Stimulated activated naive CD8-positive, alpha-beta T cell treated with anti-CD3 and anti-CD28 coated beads, Interleukin-15, amount 100 ng/mL, for 72 hours (primary cell): ENCODE measurements around the gene AK1.

Experiments used
- ATAC-seq: fragments of 150-1000 bp; cut with Tn5 transposase; 2 replicates; pipeline ENCODE4 v1.10.0; 2021; ENCODE audit warnings: mild to moderate bottlenecking, moderate library complexity
- DNase-seq, 2 donors: peaks; one replicate each; pipeline ENCODE4 v3.0.0; 2021 to 2022
- H3K27ac Mint-ChIP-seq, 2 donors: one replicate each; pipeline ENCODE4 v1.8.0; 2022; ENCODE audit warnings: mild to moderate bottlenecking in 2 of 2, mixed read lengths in 2 of 2, moderate library complexity in 2 of 2
- H3K27me3 Mint-ChIP-seq: one replicate; pipeline ENCODE4 v1.8.0; 2022; ENCODE audit warnings: mixed read lengths
- H3K4me1 Mint-ChIP-seq: one replicate; pipeline ENCODE4 v1.8.0; 2022; ENCODE audit warnings: mild to moderate bottlenecking, mixed read lengths
- H3K4me3 Mint-ChIP-seq, 2 donors: one replicate each; pipeline ENCODE4 v1.8.0; 2022; ENCODE audit warnings: mild to moderate bottlenecking in 2 of 2, mixed read lengths in 2 of 2, moderate library complexity in 1 of 2
- H3K9me3 Mint-ChIP-seq, 2 donors: one replicate each; pipeline ENCODE4 v1.8.0; 2022; ENCODE audit warnings: mixed read lengths in 2 of 2

Gene AK1

DNA sequence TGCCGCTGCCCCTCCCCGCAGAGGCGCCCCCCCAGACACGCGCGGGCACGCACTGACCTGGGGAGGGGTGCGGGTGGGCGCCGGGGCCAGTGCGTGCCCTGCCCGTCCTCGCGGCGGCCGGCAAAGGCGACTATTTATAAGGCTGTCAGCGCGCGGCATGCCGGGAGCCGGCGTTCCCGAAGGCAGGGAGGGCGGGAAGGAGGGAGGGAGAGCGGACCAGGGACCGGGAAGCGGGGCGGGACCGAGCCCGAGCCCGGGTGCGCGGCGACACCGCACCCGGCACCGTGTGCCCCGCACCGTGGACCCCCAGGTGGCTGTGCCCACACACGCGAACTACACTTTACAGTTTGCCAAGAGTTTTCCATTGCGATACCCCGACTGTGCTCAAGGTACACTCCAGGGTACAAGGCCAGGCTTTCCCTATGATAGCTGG lies at the start of gene AK1:
TSS of gene AK1 (minus strand) at position 110 of the 433 bp plus-strand sequence. CDS start 3,058 bp downstream, outside the sequence.
- H3K4me1 Mint-ChIP-seq: peaks cover 24% of the 10 kb centered on the region
- H3K9me3 Mint-ChIP-seq: no peaks in the 10 kb centered on the region
- DNase-seq: no peak
- ATAC-seq: peak; percentile 31
- peaks cover 19% of the 10 kb centered on the region for H3K27me3 Mint-ChIP-seq
- peak within 1 kb of the TSS; percentile 49 to 65 for H3K4me3 Mint-ChIP-seq
- peak within 1 kb of the TSS in 1 of 2 donors; percentile 42 for H3K27ac Mint-ChIP-seq

- peaks cover 59% of the 10 kb centered on the region for H3K4me1 Mint-ChIP-seq
- ATAC-seq (peak; percentile 18), DNase-seq (no peak)
- peak overlapping the region; percentile 84 to 87 for H3K4me3 Mint-ChIP-seq
- H3K27me3 Mint-ChIP-seq: peaks cover 40% of the 10 kb centered on the region
- H3K27ac Mint-ChIP-seq: no peak overlapping the region
- H3K9me3 Mint-ChIP-seq: no peaks in the 10 kb centered on the region
These were observed 49.4 kb upstream of the AK1 start for GRCh38 chr9:127926906-127927200.

DNA sequence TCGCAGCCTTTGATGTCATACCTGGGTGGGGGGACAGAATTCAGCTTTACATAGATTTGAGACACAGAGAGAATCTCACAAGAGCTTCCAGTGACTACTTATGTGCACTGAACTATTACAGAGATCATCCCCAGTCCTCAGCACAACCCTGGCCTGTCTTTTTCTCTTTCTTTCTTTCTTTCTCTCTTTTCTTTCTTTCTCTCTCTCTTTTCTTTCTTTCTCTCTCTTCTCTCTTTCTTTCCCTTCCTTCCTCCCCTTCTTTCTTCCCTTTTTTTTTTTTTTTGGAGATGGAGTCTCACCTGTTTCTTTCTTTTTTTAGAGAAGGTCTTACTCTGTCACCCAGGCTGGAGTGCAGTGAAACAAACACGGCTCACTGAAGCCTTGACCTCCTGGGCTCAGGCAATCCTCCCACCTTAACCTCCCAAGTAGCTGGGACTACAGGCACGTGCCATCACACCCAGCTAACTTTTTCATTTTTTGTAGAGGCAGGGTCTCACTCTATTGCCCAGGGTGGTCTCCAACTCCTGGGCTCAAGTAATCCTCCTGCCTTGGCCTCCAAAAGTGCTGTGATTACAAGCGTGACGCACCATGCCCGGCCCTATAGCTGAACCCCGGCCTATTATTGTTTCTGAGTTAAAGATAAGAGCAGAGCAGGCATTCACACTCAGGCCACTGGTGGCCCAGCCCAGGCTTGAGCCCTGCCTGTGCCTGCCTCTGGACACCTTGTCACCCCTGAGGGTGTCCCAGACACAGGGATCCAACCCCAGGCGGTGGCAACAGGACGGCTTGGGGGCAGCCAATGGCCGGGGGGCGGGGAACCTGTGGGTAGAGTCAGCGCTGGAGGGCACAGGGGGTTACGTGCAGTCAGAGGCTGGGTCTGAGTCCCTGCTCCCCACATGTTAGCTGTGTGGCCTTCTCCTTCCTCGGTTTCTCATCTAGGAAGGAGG lies 48.8 kb upstream of the AK1 start:
- Mint-ChIP-seq H3K4me1 (peaks cover 59% of the 10 kb centered on the region), H3K4me3 (peak overlapping the region; percentile 84 to 87), H3K27me3 (peaks cover 44% of the 10 kb centered on the region), H3K9me3 (no peaks in the 10 kb centered on the region), H3K27ac (peak overlapping the region in 1 of 2 donors; percentile 5)
- ATAC-seq (no peak), DNase-seq (no peak)

DNA sequence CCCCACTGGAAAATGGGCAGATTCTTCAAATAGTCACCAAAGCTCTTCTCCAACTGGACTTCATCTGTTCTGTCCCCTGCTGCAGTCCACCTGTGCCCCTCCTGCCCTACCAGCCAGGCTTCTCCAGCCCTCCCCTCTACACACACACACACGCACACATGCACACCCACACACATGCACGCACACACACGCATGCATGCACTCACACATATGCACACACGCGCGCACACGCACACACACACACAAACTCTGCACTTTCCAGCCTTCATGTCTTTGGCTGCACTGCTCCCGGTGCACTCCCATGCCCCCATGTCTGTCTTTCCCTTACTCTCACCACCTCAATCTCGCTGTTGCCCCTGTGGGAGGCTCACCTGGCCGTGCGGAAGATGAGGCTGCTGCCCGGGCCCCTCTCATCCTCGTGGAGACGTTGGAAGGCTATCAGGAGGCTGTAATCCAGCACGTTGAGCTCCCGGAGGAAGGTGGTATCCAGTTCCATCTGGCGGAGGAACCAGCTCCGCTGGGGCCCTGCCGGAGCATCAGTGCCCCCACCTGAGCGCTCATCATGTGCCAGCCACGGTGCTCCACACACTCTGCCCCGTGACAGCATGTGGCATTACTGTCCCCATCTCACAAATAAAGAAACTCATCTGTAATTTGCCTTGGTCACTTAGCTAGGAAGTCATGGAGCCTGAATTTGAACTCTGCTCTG lies 47.4 kb upstream of the AK1 start:
- ATAC-seq (no peak), DNase-seq (no peak)
- no peaks in the 10 kb centered on the region for H3K9me3 Mint-ChIP-seq
- H3K27ac Mint-ChIP-seq: no peak overlapping the region
- peaks cover 60% of the 10 kb centered on the region for H3K4me1 Mint-ChIP-seq
- peaks cover 44% of the 10 kb centered on the region for H3K27me3 Mint-ChIP-seq
- no peak overlapping the region for H3K4me3 Mint-ChIP-seq

- Mint-ChIP-seq H3K27ac (no peak overlapping the region), H3K27me3 (peaks cover 33% of the 10 kb centered on the region), H3K4me3 (no peak overlapping the region), H3K9me3 (no peaks in the 10 kb centered on the region), H3K4me1 (peaks cover 58% of the 10 kb centered on the region)
- DNase-seq (no peak), ATAC-seq (no peak)
These were observed 46.3 kb upstream of the AK1 start for GRCh38 chr9:127923771-127924170.

DNA sequence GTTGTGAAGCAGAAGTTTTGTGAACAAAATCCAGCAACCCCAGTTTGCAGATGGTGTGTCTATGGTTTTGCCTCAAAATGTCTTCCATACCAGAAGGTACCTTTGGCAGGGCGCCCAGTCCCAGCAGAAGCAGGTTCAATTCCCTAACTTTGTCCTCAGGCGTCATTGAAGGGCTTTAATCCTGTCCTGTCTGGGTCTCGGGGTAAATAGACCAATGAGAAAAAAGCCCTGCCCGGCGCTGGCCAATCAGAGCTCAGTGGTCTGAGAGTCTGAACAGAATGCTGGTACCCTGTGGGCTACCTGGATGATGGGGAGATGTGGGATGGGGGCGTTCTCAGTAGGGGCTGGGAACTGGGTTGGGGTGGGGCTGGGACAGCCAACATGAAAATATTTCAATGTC lies 45.6 kb upstream of the AK1 start:
- no peaks in the 10 kb centered on the region for H3K9me3 Mint-ChIP-seq
- H3K27me3 Mint-ChIP-seq: peaks cover 26% of the 10 kb centered on the region
- ATAC-seq: no peak
- H3K27ac Mint-ChIP-seq: no peak overlapping the region
- DNase-seq: no peak
- no peak overlapping the region for H3K4me3 Mint-ChIP-seq
- peaks cover 58% of the 10 kb centered on the region for H3K4me1 Mint-ChIP-seq

- DNase-seq: peak; percentile 79 to 81
- Mint-ChIP-seq H3K4me1 (peaks cover 59% of the 10 kb centered on the region), H3K9me3 (no peaks in the 10 kb centered on the region), H3K4me3 (peak overlapping the region; percentile 73 to 80), H3K27ac (peak overlapping the region in 1 of 2 donors; percentile 89), H3K27me3 (peaks cover 26% of the 10 kb centered on the region)
- peak; percentile 65 for ATAC-seq
These were observed 44.2 kb upstream of the AK1 start for GRCh38 chr9:127921557-127922120.

DNA sequence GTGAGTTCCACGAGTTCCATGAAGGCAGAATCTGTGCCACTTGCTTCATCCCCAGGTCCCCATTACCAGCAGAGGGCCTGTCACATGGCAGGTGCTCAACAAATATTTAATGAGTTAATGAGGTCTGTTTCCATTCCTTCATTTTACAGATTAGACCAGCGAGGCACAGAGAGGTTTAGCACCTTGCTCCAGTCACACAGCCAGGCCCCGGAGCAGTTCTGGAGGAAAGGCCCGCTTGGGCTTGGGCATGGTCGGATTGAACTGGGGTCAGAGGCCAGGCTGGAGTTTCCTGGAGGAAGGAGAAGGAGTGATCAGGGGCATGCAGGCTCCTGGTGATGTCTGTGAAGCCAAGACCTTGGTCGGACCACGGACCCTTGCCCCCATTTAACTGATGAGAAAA lies 43.3 kb upstream of the AK1 start:
- H3K4me1 Mint-ChIP-seq: peaks cover 55% of the 10 kb centered on the region
- no peak overlapping the region for H3K4me3 Mint-ChIP-seq
- H3K27me3 Mint-ChIP-seq: peaks cover 19% of the 10 kb centered on the region
- ATAC-seq (no peak), DNase-seq (no peak)
- H3K9me3 Mint-ChIP-seq: no peaks in the 10 kb centered on the region
- no peak overlapping the region for H3K27ac Mint-ChIP-seq

DNA sequence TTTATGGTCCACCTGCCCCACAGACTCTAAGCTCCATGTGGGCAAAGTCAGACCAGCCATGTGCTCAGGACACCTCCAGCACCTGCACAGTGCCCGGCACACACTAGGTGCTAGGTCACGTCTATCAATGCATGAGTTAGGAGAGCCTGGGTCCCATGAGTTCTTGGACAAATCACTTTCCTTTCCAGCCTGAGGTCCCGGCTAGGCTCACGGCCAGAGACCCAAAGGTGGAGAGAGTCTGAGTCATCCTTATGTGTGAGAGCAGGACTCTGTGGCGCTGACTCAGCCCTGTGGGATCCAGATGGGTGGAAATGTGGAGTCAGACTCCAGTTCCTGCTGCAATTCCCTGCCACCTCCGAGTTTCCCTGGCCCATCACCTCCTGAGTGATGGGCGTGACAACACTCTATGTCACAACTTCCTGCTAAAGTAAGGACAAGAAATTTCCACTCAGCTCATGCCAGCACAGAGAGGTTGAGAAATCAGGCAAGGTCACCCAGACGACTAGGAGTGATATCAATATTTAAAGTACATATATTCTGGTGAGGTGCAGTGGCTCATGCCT lies 41.9 kb upstream of the AK1 start:
- DNase-seq (no peak), ATAC-seq (no peak)
- peaks cover 8% of the 10 kb centered on the region for H3K27me3 Mint-ChIP-seq
- H3K27ac Mint-ChIP-seq: no peak overlapping the region
- no peak overlapping the region for H3K4me3 Mint-ChIP-seq
- H3K9me3 Mint-ChIP-seq: no peaks in the 10 kb centered on the region
- peaks cover 69% of the 10 kb centered on the region for H3K4me1 Mint-ChIP-seq

DNA sequence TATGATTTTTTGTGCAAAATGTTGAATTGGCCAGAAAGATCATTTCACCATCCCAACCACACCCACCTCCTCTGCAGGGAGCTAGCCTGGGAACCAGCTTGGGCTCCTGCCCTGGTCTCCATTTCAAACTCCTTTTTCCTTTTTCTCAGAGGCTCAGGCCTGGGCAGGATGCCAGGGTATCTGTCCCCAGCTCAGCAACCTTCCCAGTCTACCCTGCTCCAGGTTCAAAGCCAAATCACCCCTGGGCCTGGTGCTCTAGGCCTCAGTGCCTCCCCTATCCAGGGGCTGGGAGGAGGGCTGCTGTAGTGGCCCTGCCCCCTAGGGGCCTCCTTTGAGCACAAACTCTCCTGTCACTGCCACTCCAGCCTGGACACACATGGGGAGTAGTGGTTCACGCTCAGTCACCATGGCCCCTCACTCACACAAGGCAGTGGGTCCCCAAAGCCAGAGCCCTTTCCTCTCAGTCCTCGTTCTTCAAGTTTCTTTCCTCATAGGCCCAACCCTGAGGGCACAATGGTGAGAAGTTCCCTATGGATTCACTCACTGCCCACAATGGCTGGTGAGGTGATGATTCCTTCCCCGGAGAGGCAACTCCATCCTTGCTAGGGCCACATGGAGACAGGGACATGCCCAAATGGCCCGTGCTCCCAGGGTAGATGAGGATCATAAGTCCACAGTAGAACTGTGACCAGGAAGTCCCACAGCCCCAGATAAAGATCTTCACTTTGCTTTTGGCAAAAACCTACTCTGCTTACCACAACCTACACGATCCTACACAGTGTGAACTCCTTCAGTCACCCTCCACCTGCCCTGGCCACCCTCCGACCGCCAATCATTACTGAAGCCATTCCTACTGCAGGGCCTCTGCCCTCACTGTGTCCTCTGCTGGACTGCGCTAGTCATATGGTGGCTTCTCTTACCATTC lies 41.0 kb upstream of the AK1 start:
- Mint-ChIP-seq H3K4me3 (peak overlapping the region; percentile 45 to 73), H3K27ac (peak overlapping the region in 1 of 2 donors; percentile 30), H3K4me1 (peaks cover 77% of the 10 kb centered on the region), H3K27me3 (peaks cover 8% of the 10 kb centered on the region), H3K9me3 (no peaks in the 10 kb centered on the region)
- no peak for ATAC-seq
- DNase-seq: peak in 1 of 2 donors; percentile 39

DNA sequence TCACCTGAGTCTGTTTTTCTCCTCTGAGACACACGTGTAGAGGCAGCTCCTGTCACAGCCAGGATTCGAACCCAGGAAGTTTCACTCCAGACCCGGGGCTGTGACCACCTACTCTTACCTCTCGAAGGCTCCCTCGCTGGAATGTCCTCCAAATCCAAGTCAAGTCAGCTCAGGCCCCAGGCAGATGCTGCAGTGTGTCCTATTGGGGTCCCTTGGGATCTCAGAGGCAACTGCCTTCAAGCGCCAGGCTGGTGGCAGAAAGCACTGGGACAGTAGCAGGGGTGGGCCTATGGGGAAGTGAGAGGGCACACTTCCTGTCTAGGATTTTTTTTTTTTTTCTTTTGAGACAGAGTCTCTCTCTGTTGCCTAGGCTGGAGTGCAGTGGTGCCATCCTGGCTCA lies 40.1 kb upstream of the AK1 start:
- no peak for ATAC-seq
- H3K27ac Mint-ChIP-seq: no peak overlapping the region
- peak overlapping the region; percentile 54 to 91 for H3K4me3 Mint-ChIP-seq
- H3K9me3 Mint-ChIP-seq: no peaks in the 10 kb centered on the region
- H3K4me1 Mint-ChIP-seq: peaks cover 84% of the 10 kb centered on the region
- peaks cover 8% of the 10 kb centered on the region for H3K27me3 Mint-ChIP-seq
- no peak for DNase-seq

GRCh38 chr9:127916720-127917581 lies 39.5 kb upstream of the AK1 start, which contains the start of gene ST6GALNAC4:
TSS of gene ST6GALNAC4 (minus strand) at chr9:127917041. CDS start at chr9:127916419, 622 bp downstream.
- Mint-ChIP-seq H3K9me3 (no peaks in the 10 kb centered on the region), H3K27me3 (peaks cover 5% of the 10 kb centered on the region), H3K4me3 (peak within 1 kb of the TSS; percentile 88 to 95), H3K27ac (peak within 1 kb of the TSS; percentile 94 to 98), H3K4me1 (peaks cover 87% of the 10 kb centered on the region)
- ATAC-seq (peak; percentile 90), DNase-seq (peak; percentile 92 to 94)

GRCh38 chr9:127915801-127916719 lies 38.6 kb upstream of the AK1 start:
- Mint-ChIP-seq H3K4me3 (peak overlapping the region; percentile 88 to 95), H3K9me3 (no peaks in the 10 kb centered on the region), H3K27me3 (no peaks in the 10 kb centered on the region), H3K4me1 (peaks cover 87% of the 10 kb centered on the region), H3K27ac (peak overlapping the region; percentile 94 to 98)
- DNase-seq: peak; percentile 33 to 58
- ATAC-seq: peak; percentile 27
